WTC11 (cell line): ENCODE results near the gene C3orf22.

Source experiments
- AFF4 ChIP-seq: sonication (generic); formaldehyde crosslinking; IDR thresholded peaks from 2 replicates; pipeline ENCODE4 v1.8.1; 2023; ENCODE audit warnings: mild to moderate bottlenecking, missing genetic modification reagents, borderline replicate concordance
- CBFB ChIP-seq: sonication (generic); formaldehyde crosslinking; IDR thresholded peaks from 2 replicates; pipeline ENCODE4 v1.8.1; 2022; ENCODE audit warnings: mild to moderate bottlenecking, low read depth, missing genetic modification reagents
- CTCF ChIP-seq: fragments of 200-600 bp; IDR thresholded peaks from 2 replicates; pipeline ENCODE4 v1.8.0; 2022; ENCODE audit warnings: antibody characterized with exemption
- ERG ChIP-seq: fragments of 250-450 bp; sonication (Bioruptor Pico); IDR thresholded peaks from 2 replicates; pipeline ENCODE4 v1.8.0; 2021; ENCODE audit warnings: mild to moderate bottlenecking
- IRF1 ChIP-seq: sonication (generic); formaldehyde crosslinking; IDR thresholded peaks from 2 replicates; pipeline ENCODE4 v1.8.0; 2023; ENCODE audit warnings: missing genetic modification reagents
- IRF2 ChIP-seq: sonication (generic); formaldehyde crosslinking; IDR thresholded peaks from 2 replicates; pipeline ENCODE4 v1.8.0; 2022; ENCODE audit warnings: low read depth, missing genetic modification reagents, borderline replicate concordance
- JUN ChIP-seq: sonication (generic); formaldehyde crosslinking; IDR thresholded peaks from 2 replicates; pipeline ENCODE4 v1.8.0; 2023; ENCODE audit warnings: mild to moderate bottlenecking, missing genetic modification reagents
- MLX ChIP-seq: sonication (generic); formaldehyde crosslinking; IDR thresholded peaks from 2 replicates; pipeline ENCODE4 v1.8.1; 2023; ENCODE audit warnings: mild to moderate bottlenecking, missing genetic modification reagents, moderate library complexity
- SP1 ChIP-seq: sonication (generic); formaldehyde crosslinking; conservative IDR thresholded peaks from 2 replicates; pipeline ENCODE4 v1.8.1; 2022; ENCODE audit warnings: missing genetic modification reagents
- TEAD4 ChIP-seq: sonication (generic); formaldehyde crosslinking; IDR thresholded peaks from 2 replicates; pipeline ENCODE4 v1.8.0; 2022; ENCODE audit warnings: mild to moderate bottlenecking, missing genetic modification reagents
- USF2 ChIP-seq: sonication (generic); formaldehyde crosslinking; IDR thresholded peaks from 2 replicates; pipeline ENCODE4 v1.8.1; 2023; ENCODE audit warnings: mild to moderate bottlenecking, missing genetic modification reagents, moderate library complexity
- ZNF219 ChIP-seq: sonication (generic); formaldehyde crosslinking; IDR thresholded peaks from 2 replicates; pipeline ENCODE4 v1.8.0; 2023; ENCODE audit warnings: missing genetic modification reagents, mild to moderate bottlenecking, borderline replicate concordance
- ZNF396 ChIP-seq: fragments of 250-450 bp; sonication (Bioruptor Pico); IDR thresholded peaks from 2 replicates; pipeline ENCODE4 v1.8.0; 2021; ENCODE audit warnings: mild to moderate bottlenecking, moderate library complexity, borderline replicate concordance
- ZNF425 ChIP-seq: fragments of 250-450 bp; sonication (Bioruptor Pico); conservative IDR thresholded peaks from 2 replicates; pipeline ENCODE4 v1.9.0; 2021; ENCODE audit warnings: mild to moderate bottlenecking

- no peak for TF ChIP-seq CTCF
- TF ChIP-seq USF2 = no peak
- TF ChIP-seq ERG (CRISPR knock-in tag) = no peak
- TF ChIP-seq ZNF425 (CRISPR knock-in tag) = no peak
- no peak for TF ChIP-seq ZNF396 (CRISPR knock-in tag)
- TF ChIP-seq IRF1 = no peak
- TF ChIP-seq ZNF219 = no peak
- no peak for TF ChIP-seq IRF2 (CRISPR knock-in tag)
- no peak for TF ChIP-seq JUN (CRISPR knock-in tag)
- no peak for TF ChIP-seq MLX (CRISPR knock-in tag)
- TF ChIP-seq SP1 = no peak
- TF ChIP-seq CBFB = no peak
- no peak for TF ChIP-seq TEAD4 (CRISPR knock-in tag)
- no peak for TF ChIP-seq AFF4 (CRISPR knock-in tag)
Observed at GRCh38 chr3:126527006-126527405, 31.7 kb downstream of the C3orf22 start.
